ENCODE results near the gene COX11. TPM values are rescaled to one million over a fixed set of nuclear protein-coding genes. Genes with fewer than 3 reads are reported as not detected.

Gene COX11
- polyA plus RNA-seq, 3 donors from 2014 or later: 45.5 to 79.6 (median 57.2) TPM

GRCh38 chr17:54947396-54947795 lies 21.1 kb downstream of the COX11 start:
- peaks cover 4 to 24% of the 10 kb centered on the region in 2 donors for H3K4me1 Mint-ChIP-seq
- H3K27me3 Mint-ChIP-seq (ENCODE audit: low read depth in 3 of 3): peaks cover 3 to 7% (median 5%) of the 10 kb centered on the region in 3 donors
- DNase-seq: no peak
- no peaks in the 10 kb centered on the region for H3K9me3 Mint-ChIP-seq
- H3K27ac Mint-ChIP-seq: no peak overlapping the region
- H3K4me3 Mint-ChIP-seq: no peak overlapping the region
- H3K36me3 Mint-ChIP-seq: peaks cover 0 to 5% (median 0%) of the 10 kb centered on the region in 3 donors

DNA sequence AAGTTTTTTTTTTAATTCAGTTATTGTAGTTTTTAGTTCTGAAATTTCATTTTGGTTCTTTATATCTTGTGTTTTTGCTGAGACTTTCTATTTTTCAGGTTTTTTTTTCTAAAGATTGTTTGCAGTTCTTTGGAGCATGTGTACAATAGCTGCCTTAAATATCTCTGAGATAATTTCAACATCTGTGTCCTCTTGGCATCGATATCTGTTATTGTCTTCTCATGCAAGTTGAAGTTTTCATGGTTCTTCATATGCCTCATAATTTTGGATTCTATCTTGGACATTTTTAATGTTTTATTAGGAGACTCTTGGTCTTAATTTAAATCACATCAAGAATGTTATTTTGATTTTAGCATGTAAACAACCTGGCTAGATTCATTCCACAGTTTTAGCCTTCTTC lies 22.8 kb downstream of the COX11 start:
- H3K4me3 Mint-ChIP-seq: no peak overlapping the region
- H3K36me3 Mint-ChIP-seq: no peaks in the 10 kb centered on the region
- H3K9me3 Mint-ChIP-seq: no peaks in the 10 kb centered on the region
- H3K4me1 Mint-ChIP-seq: peaks cover 4 to 24% of the 10 kb centered on the region in 2 donors
- DNase-seq: no peak
- no peak overlapping the region for H3K27ac Mint-ChIP-seq
- H3K27me3 Mint-ChIP-seq (ENCODE audit: low read depth in 3 of 3): peaks cover 3 to 10% (median 5%) of the 10 kb centered on the region in 3 donors

DNA sequence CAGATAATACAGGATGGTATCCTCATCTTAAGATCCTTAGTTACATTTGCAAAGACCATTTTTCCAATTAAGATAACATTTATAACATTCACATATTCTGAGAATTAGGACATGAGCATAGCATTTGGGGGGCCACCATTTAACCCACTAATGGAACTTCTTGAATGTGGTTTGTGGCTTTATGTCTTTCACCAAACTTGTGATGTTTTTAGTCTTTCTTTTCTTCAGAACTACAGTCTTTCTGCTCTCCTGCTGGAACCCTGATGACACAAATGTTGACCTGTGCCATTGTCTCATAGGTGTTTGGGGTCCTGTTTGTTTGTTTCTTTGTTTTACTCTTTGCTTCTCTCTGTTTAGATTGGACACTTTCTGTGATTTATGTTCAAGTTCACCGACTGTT lies 23.2 kb downstream of the COX11 start:
- Mint-ChIP-seq H3K27me3 (ENCODE audit: low read depth in 3 of 3) (peaks cover 3 to 10% (median 5%) of the 10 kb centered on the region in 3 donors), H3K9me3 (no peaks in the 10 kb centered on the region), H3K4me1 (peaks cover 4 to 24% of the 10 kb centered on the region in 2 donors), H3K36me3 (no peaks in the 10 kb centered on the region), H3K4me3 (no peak overlapping the region), H3K27ac (no peak overlapping the region)
- no peak for DNase-seq

DNA sequence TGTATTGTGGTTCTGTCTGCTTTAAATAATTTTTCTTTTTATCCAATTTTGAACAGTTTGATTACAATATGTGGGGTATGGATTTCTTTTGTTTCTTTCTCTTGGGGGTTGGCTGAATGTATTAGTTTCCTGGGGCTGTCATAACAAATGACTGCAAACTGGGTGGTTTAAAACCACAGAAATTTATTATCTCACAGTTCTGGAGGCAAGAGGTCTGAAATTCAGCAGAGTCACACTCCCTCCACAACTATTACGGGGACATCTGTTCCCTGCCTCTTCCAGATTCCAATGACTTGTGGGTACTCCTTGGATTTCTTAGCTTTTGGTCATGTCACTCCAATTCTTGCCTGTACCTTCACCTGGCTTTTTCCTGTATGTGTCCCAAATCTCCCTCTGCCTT lies 23.7 kb downstream of the COX11 start:
- Mint-ChIP-seq H3K27me3 (ENCODE audit: low read depth in 3 of 3) (peaks cover 3 to 10% (median 5%) of the 10 kb centered on the region in 3 donors), H3K36me3 (no peaks in the 10 kb centered on the region), H3K27ac (no peak overlapping the region), H3K4me1 (peaks cover 4 to 24% of the 10 kb centered on the region in 2 donors), H3K9me3 (no peaks in the 10 kb centered on the region), H3K4me3 (no peak overlapping the region)
- no peak for DNase-seq

- Mint-ChIP-seq H3K4me1 (peaks cover 0 to 11% of the 10 kb centered on the region in 2 donors), H3K36me3 (no peaks in the 10 kb centered on the region), H3K4me3 (no peak overlapping the region), H3K27me3 (ENCODE audit: low read depth in 3 of 3) (peaks cover 0 to 7% (median 3%) of the 10 kb centered on the region in 3 donors), H3K27ac (no peak overlapping the region), H3K9me3 (no peaks in the 10 kb centered on the region)
- DNase-seq: no peak
Observed at GRCh38 chr17:54941285-54941684, 27.2 kb downstream of the COX11 start.

GRCh38 chr17:54937426-54937825 lies 31.0 kb downstream of the COX11 start:
- DNase-seq: no peak
- H3K36me3 Mint-ChIP-seq: peaks cover 0 to 3% (median 0%) of the 10 kb centered on the region in 3 donors
- peaks cover 0 to 3% (median 2%) of the 10 kb centered on the region in 3 donors for H3K27me3 Mint-ChIP-seq (ENCODE audit: low read depth in 3 of 3)
- H3K27ac Mint-ChIP-seq: no peak overlapping the region
- H3K4me1 Mint-ChIP-seq: no peaks in the 10 kb centered on the region
- H3K4me3 Mint-ChIP-seq: no peak overlapping the region
- no peaks in the 10 kb centered on the region for H3K9me3 Mint-ChIP-seq

GRCh38 chr17:54937018-54937417 lies 31.4 kb downstream of the COX11 start:
- Mint-ChIP-seq H3K4me1 (no peaks in the 10 kb centered on the region), H3K36me3 (peaks cover 0 to 3% (median 0%) of the 10 kb centered on the region in 3 donors), H3K27ac (no peak overlapping the region), H3K9me3 (no peaks in the 10 kb centered on the region), H3K4me3 (no peak overlapping the region), H3K27me3 (ENCODE audit: low read depth in 3 of 3) (peaks cover 0 to 3% (median 2%) of the 10 kb centered on the region in 3 donors)
- no peak for DNase-seq

DNA sequence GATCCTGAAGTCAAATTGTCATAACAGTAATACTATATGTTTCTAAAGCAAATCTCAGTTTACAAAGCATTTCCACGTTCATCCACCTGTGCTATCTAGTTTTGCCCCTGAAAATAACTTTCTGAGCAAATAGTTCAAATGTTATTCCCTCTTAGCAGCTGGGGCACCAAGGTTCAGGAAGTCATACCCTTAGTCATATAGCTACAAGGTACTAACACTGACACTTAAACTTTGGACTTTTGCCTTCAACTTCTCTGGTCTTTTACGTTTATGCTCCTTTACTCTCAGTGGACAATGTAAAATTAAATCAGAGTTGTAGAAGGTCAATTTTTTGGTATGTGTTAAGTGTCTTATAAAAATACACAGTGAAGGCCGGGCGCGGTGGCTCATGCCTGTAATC lies 33.0 kb downstream of the COX11 start:
- H3K27me3 Mint-ChIP-seq (ENCODE audit: low read depth in 3 of 3): peaks cover 0 to 2% (median 0%) of the 10 kb centered on the region in 3 donors
- H3K4me1 Mint-ChIP-seq: no peaks in the 10 kb centered on the region
- no peak for DNase-seq

GRCh38 chr17:54933921-54934320 lies 34.5 kb downstream of the COX11 start:
- Mint-ChIP-seq H3K27ac (no peak overlapping the region), H3K4me1 (no peaks in the 10 kb centered on the region), H3K4me3 (no peak overlapping the region), H3K9me3 (no peaks in the 10 kb centered on the region), H3K36me3 (peaks cover 0 to 3% (median 0%) of the 10 kb centered on the region in 3 donors), H3K27me3 (ENCODE audit: low read depth in 3 of 3) (peaks cover 0 to 2% (median 0%) of the 10 kb centered on the region in 3 donors)
- DNase-seq: no peak

More for the DNA sequence above, 33.0 kb downstream of the COX11 start:
- H3K27ac Mint-ChIP-seq: no peak overlapping the region
- no peaks in the 10 kb centered on the region for H3K9me3 Mint-ChIP-seq
- H3K36me3 Mint-ChIP-seq: peaks cover 0 to 3% (median 0%) of the 10 kb centered on the region in 3 donors
- no peak overlapping the region for H3K4me3 Mint-ChIP-seq

DNA sequence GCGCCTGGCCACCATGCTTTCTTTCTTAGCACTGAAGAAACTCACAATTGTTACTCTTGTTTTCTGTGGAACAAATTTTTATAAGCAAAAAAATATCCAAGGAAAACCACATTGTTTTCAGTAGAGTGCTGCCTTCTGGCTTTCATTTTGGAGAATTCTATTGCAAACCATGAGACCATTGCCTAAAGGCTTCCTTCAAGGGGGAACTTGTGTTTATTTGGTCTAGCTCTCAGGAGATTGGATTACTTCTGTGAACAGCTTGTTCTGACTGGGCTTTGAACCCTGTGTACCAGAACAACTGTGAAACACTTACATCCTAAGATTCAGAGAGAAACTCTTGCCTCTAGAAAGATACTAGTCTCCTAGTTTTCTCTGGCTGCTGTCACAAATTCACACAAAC lies 35.7 kb downstream of the COX11 start:
- no peaks in the 10 kb centered on the region for H3K9me3 Mint-ChIP-seq
- no peak for DNase-seq
- peaks cover 0 to 2% (median 2%) of the 10 kb centered on the region in 3 donors for H3K27me3 Mint-ChIP-seq (ENCODE audit: low read depth in 3 of 3)
- no peak overlapping the region for H3K4me3 Mint-ChIP-seq
- no peak overlapping the region for H3K27ac Mint-ChIP-seq
- no peaks in the 10 kb centered on the region for H3K4me1 Mint-ChIP-seq
- H3K36me3 Mint-ChIP-seq: peaks cover 0 to 3% (median 0%) of the 10 kb centered on the region in 3 donors

- no peak for DNase-seq
- Mint-ChIP-seq H3K4me3 (no peak overlapping the region), H3K27ac (no peak overlapping the region), H3K4me1 (no peaks in the 10 kb centered on the region), H3K27me3 (ENCODE audit: low read depth in 3 of 3) (peaks cover 1 to 8% (median 2%) of the 10 kb centered on the region in 3 donors), H3K9me3 (no peaks in the 10 kb centered on the region), H3K36me3 (no peaks in the 10 kb centered on the region)
Observed at GRCh38 chr17:54927525-54927924, 40.9 kb downstream of the COX11 start.

DNA sequence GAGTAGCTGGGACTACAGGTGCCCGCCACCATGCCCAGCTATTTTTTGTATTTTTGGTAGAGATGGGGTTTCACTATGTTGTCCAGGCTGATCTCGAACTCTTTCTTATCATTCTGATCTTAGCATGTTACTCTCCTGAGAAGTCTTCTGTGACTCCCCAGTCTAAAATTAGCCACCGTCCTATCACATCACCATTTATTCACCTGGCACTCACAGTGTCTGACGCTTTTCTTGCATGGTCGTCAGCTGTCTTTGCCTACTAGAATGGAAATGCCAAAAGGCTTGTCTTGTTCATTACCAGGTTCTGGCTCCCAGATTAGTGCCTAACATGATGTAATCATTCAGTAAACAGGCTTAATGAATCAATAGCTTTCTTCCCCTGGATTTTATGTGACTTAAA lies 44.0 kb downstream of the COX11 start:
- Mint-ChIP-seq H3K4me3 (no peak overlapping the region), H3K27me3 (ENCODE audit: low read depth in 3 of 3) (peaks cover 1 to 11% (median 2%) of the 10 kb centered on the region in 3 donors), H3K27ac (no peak overlapping the region), H3K4me1 (no peaks in the 10 kb centered on the region), H3K36me3 (no peaks in the 10 kb centered on the region), H3K9me3 (no peaks in the 10 kb centered on the region)
- no peak for DNase-seq

DNA sequence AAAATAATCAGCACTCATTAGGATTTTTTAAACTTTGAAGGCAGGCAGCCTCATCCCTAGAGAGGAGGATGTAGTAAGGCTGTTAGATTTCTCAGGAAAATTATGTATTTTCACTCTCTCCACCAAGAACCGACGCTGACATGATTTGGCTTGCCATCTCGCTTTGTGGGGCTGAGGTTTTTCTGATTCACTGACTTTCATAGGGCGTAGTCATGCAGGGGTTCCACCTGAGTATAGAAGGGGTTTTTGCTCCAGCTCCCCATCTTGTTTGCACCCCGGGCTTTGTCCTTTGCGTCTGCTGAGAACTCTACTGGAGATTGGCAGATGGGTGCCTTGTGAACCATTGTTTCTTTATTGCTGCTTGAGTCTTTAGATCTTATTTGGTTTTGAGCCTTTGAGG lies 47.6 kb downstream of the COX11 start:
- no peaks in the 10 kb centered on the region for H3K4me1 Mint-ChIP-seq
- H3K27me3 Mint-ChIP-seq (ENCODE audit: low read depth in 3 of 3): peaks cover 0 to 15% (median 2%) of the 10 kb centered on the region in 3 donors
- H3K9me3 Mint-ChIP-seq: peaks cover 2 to 12% (median 6%) of the 10 kb centered on the region in 6 donors
- peaks cover 0 to 7% (median 0%) of the 10 kb centered on the region in 3 donors for H3K36me3 Mint-ChIP-seq
- no peak overlapping the region for H3K27ac Mint-ChIP-seq
- DNase-seq: no peak
- H3K4me3 Mint-ChIP-seq: no peak overlapping the region

- Mint-ChIP-seq H3K4me3 (no peak overlapping the region), H3K36me3 (peaks cover 0 to 7% (median 0%) of the 10 kb centered on the region in 3 donors), H3K9me3 (peaks cover 2 to 12% (median 6%) of the 10 kb centered on the region in 6 donors), H3K4me1 (no peaks in the 10 kb centered on the region), H3K27me3 (ENCODE audit: low read depth in 3 of 3) (peaks cover 0 to 14% (median 0%) of the 10 kb centered on the region in 3 donors), H3K27ac (no peak overlapping the region)
- no peak for DNase-seq
Observed at GRCh38 chr17:54919425-54919824, 49.0 kb downstream of the COX11 start.

DNA sequence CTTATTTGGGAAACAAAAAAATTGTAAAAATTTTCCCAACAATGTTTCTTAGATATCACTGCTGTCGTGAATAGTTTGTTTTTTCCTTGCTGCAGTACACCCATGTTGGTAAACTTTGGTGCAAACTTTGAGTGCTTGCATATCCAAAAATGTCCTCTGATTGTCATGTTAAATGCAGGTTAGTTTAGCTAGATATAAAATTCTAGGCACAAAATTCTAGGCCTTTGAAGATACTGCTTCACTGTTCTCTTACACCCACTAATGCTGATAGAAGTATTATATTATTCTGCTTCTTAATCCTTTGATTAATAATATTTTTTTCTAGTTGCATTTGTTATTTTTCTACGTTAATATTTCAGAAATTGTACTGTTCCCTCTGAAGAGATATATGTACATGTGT lies 51.7 kb downstream of the COX11 start:
- Mint-ChIP-seq H3K27me3 (ENCODE audit: low read depth in 3 of 3) (peaks cover 0 to 9% (median 0%) of the 10 kb centered on the region in 3 donors), H3K36me3 (peaks cover 0 to 7% (median 0%) of the 10 kb centered on the region in 3 donors), H3K4me1 (no peaks in the 10 kb centered on the region), H3K9me3 (peaks cover 2 to 12% (median 6%) of the 10 kb centered on the region in 6 donors), H3K4me3 (no peak overlapping the region), H3K27ac (no peak overlapping the region)
- no peak for DNase-seq
